Ovary (tissue), 3 donors: ENCODE measurements around the gene SCARF2.

Experiments
- CTCF ChIP-seq, 3 donors: fragments of 450-650 bp in 2 of 3; fragments of 200-600 bp in 1 of 3; IDR thresholded peaks; one replicate each; pipeline versions ENCODE4 v1.5.1 to v1.8.0; 2016 to 2022; ENCODE audit warnings: antibody characterized with exemption in 3 of 3, mild to moderate bottlenecking in 1 of 3
- EP300 ChIP-seq: sonication (generic); formaldehyde crosslinking; IDR thresholded peaks from one replicate; pipeline ENCODE4 v1.6.1; 2017; ENCODE audit warnings: antibody characterized with exemption
- POLR2A ChIP-seq: fragments of 450-650 bp; IDR thresholded peaks from one replicate; pipeline ENCODE4 v1.6.1; 2017; ENCODE audit warnings: antibody characterized with exemption, mild to moderate bottlenecking, moderate library complexity
- donor health status: DM: no; HTN: no; CAD: no.

GRCh38 chr22:20405931-20406685, 31.5 kb downstream of the SCARF2 start:
- TF ChIP-seq CTCF (IDR thresholded peaks at IDR 0.05) (no peak), POLR2A (no peak), EP300 (no peak)
